ENCODE data around the gene CEP250.
A peak's percentile ranks its signal among the peaks of the same experiment; 100 is the strongest.

Gene CEP250

GRCh38 chr20:35508493-35509218, 53.3 kb downstream of the CEP250 start:
- Histone ChIP-seq H4K91ac (ENCODE audit: low read depth, low read length, poor library complexity) (no peak overlapping the region), H2BK5ac (ENCODE audit: low read length) (no peak overlapping the region), H3K4me1 (ENCODE audit: control insufficient read depth in 2 of 2, insufficient read depth in 1 of 2, low read depth in 1 of 2, low read length in 2 of 2) (no peaks in the 10 kb centered on the region), H2BK15ac (ENCODE audit: low read length) (no peak overlapping the region), H3K36me3 (replicated peaks in 1 of 2; ENCODE audit: control insufficient read depth in 2 of 2, insufficient read depth in 2 of 2, low read length in 2 of 2) (peaks cover 51 to 94% of the 10 kb centered on the region in 2 donors), H2BK120ac (ENCODE audit: low read depth, low read length) (no peak overlapping the region), H2AFZ (ENCODE audit: low read length) (no peak overlapping the region), H3K23ac (ENCODE audit: low read depth, low read length, poor library complexity) (no peak overlapping the region), H3K4me3 (ENCODE audit: low read length in 2 of 2) (no peak overlapping the region), H3K9ac (ENCODE audit: low read depth, low read length, poor library complexity) (no peak overlapping the region), H3K79me1 (ENCODE audit: low read depth, low read length) (no peaks in the 10 kb centered on the region), H2AK5ac (ENCODE audit: low read depth, low read length) (no peak overlapping the region), H3K4me2 (ENCODE audit: insufficient read depth, low read length, poor library complexity, severe bottlenecking) (no peak overlapping the region), H3K14ac (ENCODE audit: low read length) (no peak overlapping the region), H3K27ac (replicated peaks; ENCODE audit: low read length) (no peak overlapping the region), H3K18ac (ENCODE audit: low read length) (no peak overlapping the region), H4K8ac (ENCODE audit: low read depth, low read length) (no peak overlapping the region), H3K4ac (ENCODE audit: low read length) (no peak overlapping the region), H3K27me3 (ENCODE audit: control insufficient read depth in 3 of 3, insufficient read depth in 3 of 3, low read depth in 1 of 3, low read length in 3 of 3) (no peaks in the 10 kb centered on the region), H3K9me3 (replicated peaks in 1 of 2; ENCODE audit: control insufficient read depth in 2 of 2, insufficient read depth in 1 of 2, low read depth in 1 of 2, low read length in 2 of 2) (no peaks in the 10 kb centered on the region), H2BK12ac (ENCODE audit: low read length) (no peak overlapping the region)
- no CpG with 5 or more reads among the region's 10 CpGs for WGBS, 2 donors (ENCODE audit: extremely low coverage in 2 of 2, insufficient read length in 2 of 2, insufficient replicate concordance in 1 of 2)
- no peak for DNase-seq (ENCODE audit: low spot score)

GRCh38 chr20:35510951-35511735, 55.7 kb downstream of the CEP250 start:
- no peaks in the 10 kb centered on the region for H3K79me1 ChIP-seq (ENCODE audit: low read depth, low read length)
- peak overlapping the region in 1 of 2 donors; percentile 43 for H3K4me3 ChIP-seq (ENCODE audit: low read length in 2 of 2)
- H3K4me2 ChIP-seq (ENCODE audit: insufficient read depth, low read length, poor library complexity, severe bottlenecking) = no peak overlapping the region
- H3K18ac ChIP-seq (ENCODE audit: low read length) = no peak overlapping the region
- H4K8ac ChIP-seq (ENCODE audit: low read depth, low read length) = no peak overlapping the region
- H3K4me1 ChIP-seq (ENCODE audit: control insufficient read depth in 2 of 2, insufficient read depth in 1 of 2, low read depth in 1 of 2, low read length in 2 of 2) = no peaks in the 10 kb centered on the region
- no peak overlapping the region for H3K9ac ChIP-seq (ENCODE audit: low read depth, low read length, poor library complexity)
- no peak overlapping the region for H2BK15ac ChIP-seq (ENCODE audit: low read length)
- H3K9me3 ChIP-seq (replicated peaks in 1 of 2; ENCODE audit: control insufficient read depth in 2 of 2, insufficient read depth in 1 of 2, low read depth in 1 of 2, low read length in 2 of 2) = no peaks in the 10 kb centered on the region
- H3K27me3 ChIP-seq (ENCODE audit: control insufficient read depth in 3 of 3, insufficient read depth in 3 of 3, low read depth in 1 of 3, low read length in 3 of 3) = no peaks in the 10 kb centered on the region
- WGBS, 2 donors (ENCODE audit: extremely low coverage in 2 of 2, insufficient read length in 2 of 2, insufficient replicate concordance in 1 of 2) = no CpG with 5 or more reads among the region's 12 CpGs
- no peak overlapping the region for H2AK5ac ChIP-seq (ENCODE audit: low read depth, low read length)
- H2BK120ac ChIP-seq (ENCODE audit: low read depth, low read length) = no peak overlapping the region
- H3K14ac ChIP-seq (ENCODE audit: low read length) = no peak overlapping the region
- H3K36me3 ChIP-seq (replicated peaks in 1 of 2; ENCODE audit: control insufficient read depth in 2 of 2, insufficient read depth in 2 of 2, low read length in 2 of 2) = peaks cover 32 to 85% of the 10 kb centered on the region in 2 donors
- H3K23ac ChIP-seq (ENCODE audit: low read depth, low read length, poor library complexity) = no peak overlapping the region
- H2BK12ac ChIP-seq (ENCODE audit: low read length) = no peak overlapping the region
- H2BK5ac ChIP-seq (ENCODE audit: low read length) = no peak overlapping the region
- H3K27ac ChIP-seq (replicated peaks; ENCODE audit: low read length) = no peak overlapping the region
- no peak for DNase-seq (ENCODE audit: low spot score)
- H3K4ac ChIP-seq (ENCODE audit: low read length) = no peak overlapping the region
- no peak overlapping the region for H4K91ac ChIP-seq (ENCODE audit: low read depth, low read length, poor library complexity)
- no peak overlapping the region for H2AFZ ChIP-seq (ENCODE audit: low read length)

- Histone ChIP-seq H3K18ac (ENCODE audit: low read length) (no peak overlapping the region), H3K79me1 (ENCODE audit: low read depth, low read length) (no peaks in the 10 kb centered on the region), H2BK120ac (ENCODE audit: low read depth, low read length) (no peak overlapping the region), H4K8ac (ENCODE audit: low read depth, low read length) (no peak overlapping the region), H3K23ac (ENCODE audit: low read depth, low read length, poor library complexity) (no peak overlapping the region), H3K14ac (ENCODE audit: low read length) (no peak overlapping the region), H2AK5ac (ENCODE audit: low read depth, low read length) (no peak overlapping the region), H3K27ac (replicated peaks; ENCODE audit: low read length) (no peak overlapping the region), H2BK15ac (ENCODE audit: low read length) (no peak overlapping the region), H3K9me3 (replicated peaks in 1 of 2; ENCODE audit: control insufficient read depth in 2 of 2, insufficient read depth in 1 of 2, low read depth in 1 of 2, low read length in 2 of 2) (no peaks in the 10 kb centered on the region), H3K4ac (ENCODE audit: low read length) (no peak overlapping the region), H4K91ac (ENCODE audit: low read depth, low read length, poor library complexity) (no peak overlapping the region), H3K9ac (ENCODE audit: low read depth, low read length, poor library complexity) (no peak overlapping the region), H3K36me3 (replicated peaks in 1 of 2; ENCODE audit: control insufficient read depth in 2 of 2, insufficient read depth in 2 of 2, low read length in 2 of 2) (peaks cover 31 to 77% of the 10 kb centered on the region in 2 donors), H3K4me2 (ENCODE audit: insufficient read depth, low read length, poor library complexity, severe bottlenecking) (no peak overlapping the region), H2BK12ac (ENCODE audit: low read length) (no peak overlapping the region), H2BK5ac (ENCODE audit: low read length) (no peak overlapping the region), H2AFZ (ENCODE audit: low read length) (no peak overlapping the region), H3K4me1 (ENCODE audit: control insufficient read depth in 2 of 2, insufficient read depth in 1 of 2, low read depth in 1 of 2, low read length in 2 of 2) (no peaks in the 10 kb centered on the region), H3K4me3 (ENCODE audit: low read length in 2 of 2) (no peak overlapping the region), H3K27me3 (ENCODE audit: control insufficient read depth in 3 of 3, insufficient read depth in 3 of 3, low read depth in 1 of 3, low read length in 3 of 3) (no peaks in the 10 kb centered on the region)
- WGBS, 2 donors (ENCODE audit: extremely low coverage in 2 of 2, insufficient read length in 2 of 2, insufficient replicate concordance in 1 of 2) = no CpG with 5 or more reads among the region's 2 CpGs
- peak; percentile 8 for DNase-seq (ENCODE audit: low spot score)
Measured at GRCh38 chr20:35511814-35512420, 56.5 kb downstream of the CEP250 start.

GRCh38 chr20:35514371-35514932, 59.1 kb downstream of the CEP250 start:
- Histone ChIP-seq H3K27me3 (ENCODE audit: control insufficient read depth in 3 of 3, insufficient read depth in 3 of 3, low read depth in 1 of 3, low read length in 3 of 3) (no peaks in the 10 kb centered on the region), H3K14ac (ENCODE audit: low read length) (no peak overlapping the region), H3K4me3 (ENCODE audit: low read length in 2 of 2) (no peak overlapping the region), H3K18ac (ENCODE audit: low read length) (no peak overlapping the region), H2BK5ac (ENCODE audit: low read length) (no peak overlapping the region), H2AK5ac (ENCODE audit: low read depth, low read length) (no peak overlapping the region), H4K91ac (ENCODE audit: low read depth, low read length, poor library complexity) (no peak overlapping the region), H2BK15ac (ENCODE audit: low read length) (no peak overlapping the region), H2BK120ac (ENCODE audit: low read depth, low read length) (no peak overlapping the region), H3K9ac (ENCODE audit: low read depth, low read length, poor library complexity) (no peak overlapping the region), H3K4ac (ENCODE audit: low read length) (no peak overlapping the region), H3K9me3 (replicated peaks in 1 of 2; ENCODE audit: control insufficient read depth in 2 of 2, insufficient read depth in 1 of 2, low read depth in 1 of 2, low read length in 2 of 2) (no peaks in the 10 kb centered on the region), H3K27ac (replicated peaks; ENCODE audit: low read length) (no peak overlapping the region), H4K8ac (ENCODE audit: low read depth, low read length) (no peak overlapping the region), H3K4me2 (ENCODE audit: insufficient read depth, low read length, poor library complexity, severe bottlenecking) (no peak overlapping the region), H3K23ac (ENCODE audit: low read depth, low read length, poor library complexity) (no peak overlapping the region), H3K79me1 (ENCODE audit: low read depth, low read length) (no peaks in the 10 kb centered on the region), H3K36me3 (replicated peaks in 1 of 2; ENCODE audit: control insufficient read depth in 2 of 2, insufficient read depth in 2 of 2, low read length in 2 of 2) (peaks cover 22 to 53% of the 10 kb centered on the region in 2 donors), H2BK12ac (ENCODE audit: low read length) (no peak overlapping the region), H2AFZ (ENCODE audit: low read length) (no peak overlapping the region), H3K4me1 (ENCODE audit: control insufficient read depth in 2 of 2, insufficient read depth in 1 of 2, low read depth in 1 of 2, low read length in 2 of 2) (no peaks in the 10 kb centered on the region)
- DNase-seq (ENCODE audit: low spot score) = no peak
- no CpG with 5 or more reads among the region's 11 CpGs for WGBS, 2 donors (ENCODE audit: extremely low coverage in 2 of 2, insufficient read length in 2 of 2, insufficient replicate concordance in 1 of 2)

All from neuronal stem cell (in vitro differentiated cells).